ENCODE measurements around the gene ZNF148.

Gene ZNF148

GRCh38 chr3:125324341-125324740 lies 50.8 kb downstream of the ZNF148 start:
- FAIRE-seq: no peak

- FAIRE-seq: no peak
These were observed 52.2 kb downstream of the ZNF148 start for GRCh38 chr3:125322917-125323316.

- FAIRE-seq: no peak
These were observed 53.0 kb downstream of the ZNF148 start for GRCh38 chr3:125322166-125322565.

GRCh38 chr3:125319765-125320164 lies 55.4 kb downstream of the ZNF148 start:
- no peak for FAIRE-seq

GRCh38 chr3:125318871-125319270 lies 56.3 kb downstream of the ZNF148 start:
- no peak for FAIRE-seq

GRCh38 chr3:125318167-125318865 lies 56.8 kb downstream of the ZNF148 start:
- FAIRE-seq: no peak

- FAIRE-seq: no peak
These were observed 57.4 kb downstream of the ZNF148 start for GRCh38 chr3:125317761-125318160.

GRCh38 chr3:125316949-125317348 lies 58.2 kb downstream of the ZNF148 start:
- no peak for FAIRE-seq

- FAIRE-seq: no peak
These were observed 58.9 kb downstream of the ZNF148 start for GRCh38 chr3:125316246-125316645.

DNA sequence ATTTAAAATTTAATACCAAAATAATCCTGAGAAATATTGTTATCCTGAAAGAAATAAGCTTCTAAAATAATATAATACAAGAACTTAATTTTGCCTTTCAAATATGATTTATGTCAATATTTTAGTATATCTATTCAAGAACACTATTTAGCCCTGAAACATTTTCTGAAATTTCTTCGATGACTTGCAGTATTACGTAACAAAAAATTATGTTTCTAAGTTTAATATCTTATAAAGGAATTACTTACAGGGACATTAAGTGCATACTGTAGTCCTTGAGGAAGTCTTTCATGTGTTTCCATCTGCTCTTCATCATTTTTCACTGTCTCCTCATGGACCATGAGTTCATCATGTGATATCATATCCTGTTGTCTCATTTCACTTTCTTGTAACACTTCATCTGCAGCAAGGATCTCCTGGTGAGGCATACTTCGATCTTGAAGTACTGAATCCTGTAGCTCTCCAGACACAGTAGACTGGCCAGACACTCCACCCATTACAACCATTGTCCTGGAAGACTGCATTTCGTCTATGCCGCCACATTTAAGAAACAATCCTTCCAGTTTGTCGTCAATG lies 62.0 kb downstream of the ZNF148 start:
- no peak for FAIRE-seq

DNA sequence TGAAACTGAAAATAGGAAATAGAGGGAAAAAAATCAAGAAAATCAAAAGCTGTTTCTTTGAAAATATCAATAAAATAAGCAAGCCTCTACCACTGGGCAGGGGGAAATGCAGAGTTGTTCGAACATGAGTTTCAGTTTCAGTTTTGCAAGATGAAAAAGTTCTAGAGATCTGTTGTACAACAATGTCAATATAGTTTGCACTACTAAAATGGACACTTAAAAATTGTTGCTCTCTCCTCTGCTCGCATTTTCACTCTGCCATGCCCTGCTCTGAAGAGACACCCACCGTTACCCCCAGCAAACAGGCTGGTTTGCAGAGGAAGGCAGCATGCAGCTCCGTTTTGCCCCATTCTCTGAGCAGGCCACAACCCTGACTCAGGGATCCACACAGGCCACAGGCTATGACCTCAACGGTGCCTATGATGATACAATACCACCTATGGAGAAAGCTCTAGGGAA lies 64.5 kb downstream of the ZNF148 start:
- no peak for FAIRE-seq

DNA sequence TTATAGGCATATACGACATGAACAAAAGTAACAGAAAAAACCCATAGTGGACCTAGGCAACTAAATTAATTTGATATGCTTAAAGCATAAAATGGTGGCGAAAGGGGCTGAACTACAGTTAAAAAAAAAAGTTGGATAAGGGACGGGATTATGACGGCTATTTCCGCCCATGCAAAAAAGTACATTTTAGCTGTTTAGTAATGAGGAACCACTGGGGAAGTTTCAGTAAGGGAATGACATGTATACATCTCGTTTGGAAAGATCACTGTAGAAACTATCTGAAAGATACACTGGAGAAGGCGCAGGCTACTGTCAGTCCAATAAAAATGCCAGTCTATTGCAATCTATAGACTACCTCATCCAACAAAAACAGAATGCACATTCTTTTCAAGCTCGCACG lies 65.6 kb downstream of the ZNF148 start:
- no peak for FAIRE-seq

GRCh38 chr3:125306620-125307019 lies 68.5 kb downstream of the ZNF148 start:
- no peak for FAIRE-seq

DNA sequence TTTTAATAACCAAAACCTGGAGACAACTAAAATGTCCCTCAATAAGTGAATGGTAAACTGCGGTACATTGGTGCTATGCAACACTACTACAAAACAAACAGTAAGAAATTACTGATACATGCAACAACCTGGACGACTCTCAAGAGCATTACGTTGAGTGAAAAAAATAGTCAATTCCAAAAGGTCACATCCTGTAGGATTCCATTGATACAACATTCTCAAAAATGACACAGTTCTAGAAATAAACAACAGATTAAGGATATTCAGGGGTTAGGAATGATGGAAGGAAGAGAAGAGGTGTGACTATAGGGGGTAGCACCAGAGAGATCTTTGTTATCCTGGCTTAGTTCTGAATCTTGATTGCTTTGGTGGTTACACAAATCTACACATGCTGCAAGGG lies 72.2 kb downstream of the ZNF148 start:
- FAIRE-seq: no peak

DNA sequence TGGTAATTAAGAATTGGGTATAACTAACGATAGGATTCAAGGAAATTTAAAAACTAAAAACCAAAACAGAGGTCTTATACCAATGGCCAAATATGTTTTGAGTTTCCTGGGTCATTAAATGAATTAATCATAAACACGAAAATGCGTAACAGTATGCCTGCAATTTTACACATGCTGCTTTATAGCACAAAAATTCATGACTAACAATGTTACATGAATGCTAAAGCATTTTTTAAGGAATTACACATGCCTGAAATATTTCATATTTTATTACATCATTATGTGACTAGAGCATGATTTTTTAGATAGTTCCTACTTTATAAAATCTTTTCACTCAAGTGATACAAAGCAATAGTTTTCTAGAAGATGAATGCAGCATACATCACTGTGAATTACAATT lies 74.7 kb downstream of the ZNF148 start:
- FAIRE-seq: no peak

- FAIRE-seq: no peak
These were observed 80.7 kb downstream of the ZNF148 start for GRCh38 chr3:125294411-125294810.

DNA sequence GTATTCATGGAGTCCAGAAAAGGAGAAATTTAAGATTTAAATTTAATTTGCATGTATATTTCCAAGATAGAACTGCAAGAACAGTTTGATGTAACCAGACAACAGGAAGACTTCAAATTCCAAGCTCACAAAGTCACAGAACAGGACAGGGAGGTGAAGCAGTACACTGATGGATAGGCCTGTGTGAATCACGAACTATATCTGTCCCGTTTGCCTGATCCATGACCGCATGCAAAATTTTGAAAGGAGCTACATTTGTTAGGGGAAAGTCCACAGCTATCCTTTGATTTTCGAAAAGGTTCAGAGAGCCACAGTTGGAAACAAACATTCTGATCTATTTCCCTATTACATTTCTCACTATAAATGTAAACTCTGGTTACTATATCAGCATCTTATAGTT lies 83.1 kb downstream of the ZNF148 start:
- no peak for FAIRE-seq

- FAIRE-seq: no peak
These were observed 85.6 kb downstream of the ZNF148 start for GRCh38 chr3:125289429-125289981.

- no peak for FAIRE-seq
These were observed 87.9 kb downstream of the ZNF148 start for GRCh38 chr3:125287248-125287647.

- no peak for FAIRE-seq
These were observed 93.7 kb downstream of the ZNF148 start for GRCh38 chr3:125281381-125281780.

- no peak for FAIRE-seq
These were observed 94.3 kb downstream of the ZNF148 start for GRCh38 chr3:125280668-125281361.

GRCh38 chr3:125278155-125278554 lies 97.0 kb downstream of the ZNF148 start:
- no peak for FAIRE-seq

DNA sequence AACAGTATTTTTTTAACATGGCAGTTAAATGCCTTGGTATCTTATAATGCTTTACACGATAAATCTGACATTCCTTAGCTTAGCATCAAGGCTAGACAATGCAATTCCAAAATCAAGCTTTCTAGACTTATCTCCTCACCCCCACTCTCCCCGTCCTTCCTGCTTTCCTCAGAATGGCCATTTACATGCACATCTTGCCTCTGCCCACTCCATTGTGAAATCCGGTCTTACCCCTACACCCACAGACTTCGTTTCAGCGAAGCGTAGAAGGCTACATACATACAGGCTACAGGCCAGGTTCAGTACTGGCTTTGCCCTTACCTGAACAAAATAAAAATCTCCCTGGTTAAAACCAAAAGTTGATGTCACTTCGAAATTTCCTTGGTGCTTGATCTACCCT lies 104.0 kb downstream of the ZNF148 start:
- no peak for FAIRE-seq

DNA sequence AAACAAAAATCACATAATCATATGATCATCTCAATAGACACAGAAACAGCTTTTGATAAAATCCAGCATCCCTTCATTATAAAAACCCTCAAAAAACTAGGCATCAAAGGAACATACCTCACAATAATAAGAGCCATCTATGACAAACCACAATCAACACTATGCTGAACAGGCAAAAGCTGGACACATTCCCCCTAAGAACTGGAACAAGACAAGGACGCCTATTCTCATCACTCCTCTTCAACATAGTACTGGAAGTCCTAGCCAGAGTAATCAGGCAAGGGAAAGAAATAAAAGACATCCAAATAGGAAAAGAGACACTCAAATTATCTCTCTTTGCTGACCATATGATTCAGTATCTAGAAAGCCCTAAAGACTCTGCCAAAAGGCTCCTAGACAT lies 107.7 kb downstream of the ZNF148 start:
- no peak for FAIRE-seq

All from TTC549 (cell line).